CD4-positive, alpha-beta T cell treated with Interleukin-6 at 100 ng/mL for 8 hours (primary cell): ENCODE data around the gene PIK3C2A.
A peak's percentile ranks its signal among the peaks of the same experiment; 100 is the strongest.

Experiments
- DNase-seq: peaks from one replicate; pipeline ENCODE4 v3.0.0-alpha.2; 2020; ENCODE audit warnings: mixed read lengths, low spot score

The PIK3C2A gene

DNA sequence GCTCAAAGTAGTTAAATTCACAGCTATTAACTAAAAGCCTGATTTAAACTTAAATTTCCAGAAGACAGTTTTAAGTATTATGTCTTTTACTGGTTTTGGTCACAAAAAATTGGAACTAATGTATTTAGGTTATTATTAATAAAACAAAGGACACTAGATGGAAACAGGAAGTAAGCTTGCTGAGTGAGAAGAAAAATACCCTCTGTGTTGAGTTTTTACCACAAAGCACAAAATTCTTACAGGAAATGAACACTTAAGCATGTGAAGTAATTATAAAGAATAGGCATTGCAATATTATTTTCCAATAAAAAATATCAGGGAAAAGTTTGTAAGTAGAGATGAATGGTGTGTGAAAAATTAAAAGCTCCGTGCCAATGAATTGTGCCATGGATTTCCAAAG is 46.3 kb downstream of the PIK3C2A start:
- peak; percentile 1 for DNase-seq

DNA sequence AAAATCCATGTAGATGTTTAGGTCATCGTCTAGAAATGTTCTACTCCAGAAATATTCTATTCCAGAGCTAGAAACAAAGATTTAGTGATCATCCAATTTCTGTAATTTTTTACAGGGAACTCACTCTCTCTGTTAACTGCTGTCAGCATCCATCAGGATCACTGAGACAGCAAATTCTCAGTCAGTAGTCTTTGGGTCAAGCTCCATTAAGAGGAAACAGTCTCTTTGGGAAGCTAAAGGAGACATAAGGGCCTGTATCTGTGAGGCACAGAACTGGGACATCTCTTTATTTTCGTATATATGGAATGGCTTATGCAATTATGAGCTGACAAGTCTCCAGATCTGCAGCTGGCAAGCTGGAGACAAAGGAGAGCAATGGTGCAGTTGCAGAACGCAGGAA is 48.3 kb downstream of the PIK3C2A start:
- DNase-seq = no peak
